Esophagus (tissue), 2 donors: ENCODE measurements around the gene APCS. TPM values are rescaled to one million over a fixed set of nuclear protein-coding genes. Genes with fewer than 3 reads are reported as not detected.

Experiments used
- polyA plus RNA-seq, 2 donors: library from polyadenylated mRNA; stranded (reverse); fragments of 200-250 nt; gene quantifications; one replicate each; pipeline ENCODE4 v1.2.3, GENCODE V29; 2013
- donor health status: healthy with polysubstance abuse.
- donor health status: Bipolar disorder and iron deficiency.

The APCS gene
- polyA plus RNA-seq, 2 donors, result not detected

Other genes with a start within 250 kb of the APCS start
- gene OR10J4, start 155.6 kb upstream of the APCS start, polyA plus RNA-seq, result not detected
- gene OR10J1, start 148.1 kb upstream of the APCS start, polyA plus RNA-seq, result not detected
- not detected for gene OR10J5, start 51.8 kb upstream of the APCS start, polyA plus RNA-seq
- gene CRP, start 126.8 kb downstream of the APCS start, polyA plus RNA-seq, result not detected
- 10 to 100 TPM; 70.6 to 92.5 TPM for gene DUSP23, start 193.1 kb downstream of the APCS start, polyA plus RNA-seq
- gene FCRL6, start 214.5 kb downstream of the APCS start, polyA plus RNA-seq, result under 1 TPM; 0.04 to 0.08 TPM
- gene SLAMF8, start 239.0 kb downstream of the APCS start, polyA plus RNA-seq, result under 1 TPM; 0.33 to 0.81 TPM